Left ventricle myocardium inferior (tissue), 1 donor: Measurements from ENCODE around the gene TLCD2. TPM values are rescaled to one million over a fixed set of nuclear protein-coding genes. Genes with fewer than 3 reads are reported as not detected.
A peak's percentile ranks its signal among the peaks of the same experiment; 100 is the strongest.

Source experiments
- DNase-seq: peaks from one replicate; pipeline ENCODE4 v3.0.0-alpha.2; 2020
- H3K27ac ChIP-seq: fragments of 200-600 bp; replicated peaks from 2 replicates; pipeline ENCODE4 v1.8.0; 2021
- H3K27me3 ChIP-seq: fragments of 200-600 bp; 2 replicates; pipeline ENCODE4 v1.8.0; 2021; ENCODE audit warnings: low read depth
- H3K36me3 ChIP-seq: fragments of 200-600 bp; 2 replicates; pipeline ENCODE4 v1.8.0; 2021
- H3K4me1 ChIP-seq: fragments of 200-600 bp; 2 replicates; pipeline ENCODE4 v1.8.0; 2021
- H3K4me3 ChIP-seq: fragments of 200-600 bp; 2 replicates; pipeline ENCODE4 v1.8.0; 2021; ENCODE audit warnings: mild to moderate bottlenecking, moderate library complexity
- H3K9me3 ChIP-seq: fragments of 200-600 bp; replicated peaks from 2 replicates; pipeline ENCODE4 v1.8.0; 2021
- intact Hi-C: fragments of 100-400 bp; cut with micrococcal nuclease; formaldehyde crosslinking; loops from one replicate; pipeline ENCODE4 v1.11.0; 2022
- total RNA-seq: library from RNA; stranded (reverse); fragmentation: NEBNext Ultra II Directional; extraction: Animal tissue kit (Norgen Biotek cat#: 25700); gene quantifications from one replicate; pipeline ENCODE4 v1.2.1, GENCODE V29; 2021
- TF ChIP-seq, protein P1 (sequence below): fragments of 200-600 bp; IDR thresholded peaks from 2 replicates; pipeline ENCODE4 v1.8.0; 2021; ENCODE audit warnings: antibody characterized with exemption, mild to moderate bottlenecking, borderline replicate concordance
- donor health status: DM: no; HTN: yes; CAD: no; lungs with severe emphysema.

The TLCD2 gene
- total RNA-seq, 1 donor from 2014 or later: 1.8 TPM

DNA sequence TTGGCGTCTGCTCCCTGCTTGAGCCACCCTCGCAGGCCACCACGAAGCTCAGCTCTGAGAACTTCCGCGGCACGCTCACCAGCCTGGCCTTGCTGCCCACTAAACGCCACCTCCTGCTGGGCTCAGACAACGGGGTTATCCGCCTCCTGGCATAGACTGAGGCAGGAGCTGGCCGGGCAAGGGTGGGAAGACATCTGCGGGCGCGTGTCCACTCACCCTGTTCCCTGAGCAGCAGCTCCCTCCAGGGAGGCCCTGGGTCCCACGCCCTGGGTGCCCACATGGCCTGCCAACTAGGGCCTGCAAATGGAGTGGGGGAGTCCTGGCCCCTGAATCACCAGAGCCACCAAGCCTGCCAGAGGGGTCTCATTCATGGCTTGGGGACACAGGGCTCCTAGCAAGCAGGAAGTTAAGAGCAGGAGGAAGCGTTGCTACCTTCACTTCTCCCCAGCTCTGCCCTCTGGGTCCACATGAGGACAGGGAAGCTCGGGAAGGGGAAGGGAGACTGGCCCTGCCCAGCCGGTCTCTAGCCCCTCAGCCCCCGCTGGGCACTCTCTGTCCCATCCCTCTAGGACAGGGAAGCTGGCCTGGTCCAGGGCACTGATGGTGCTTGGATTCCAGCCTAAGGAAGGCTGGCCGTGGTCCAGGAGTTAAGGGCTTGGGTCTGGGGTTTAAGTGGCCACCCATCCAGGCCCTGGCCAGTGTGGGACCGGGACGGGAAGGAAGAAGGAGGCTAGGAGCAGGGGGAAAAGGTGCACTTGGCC, 27.5 kb upstream of the TLCD2 start:
- intact Hi-C loops: no loop called here
- Histone ChIP-seq H3K4me3 (no peak overlapping the region), H3K36me3 (peaks cover 37% of the 10 kb centered on the region), H3K27ac (no peak overlapping the region), H3K27me3 (no peaks in the 10 kb centered on the region), H3K9me3 (no peaks in the 10 kb centered on the region), H3K4me1 (peaks cover 24% of the 10 kb centered on the region)
- TF ChIP-seq, protein P1, sequence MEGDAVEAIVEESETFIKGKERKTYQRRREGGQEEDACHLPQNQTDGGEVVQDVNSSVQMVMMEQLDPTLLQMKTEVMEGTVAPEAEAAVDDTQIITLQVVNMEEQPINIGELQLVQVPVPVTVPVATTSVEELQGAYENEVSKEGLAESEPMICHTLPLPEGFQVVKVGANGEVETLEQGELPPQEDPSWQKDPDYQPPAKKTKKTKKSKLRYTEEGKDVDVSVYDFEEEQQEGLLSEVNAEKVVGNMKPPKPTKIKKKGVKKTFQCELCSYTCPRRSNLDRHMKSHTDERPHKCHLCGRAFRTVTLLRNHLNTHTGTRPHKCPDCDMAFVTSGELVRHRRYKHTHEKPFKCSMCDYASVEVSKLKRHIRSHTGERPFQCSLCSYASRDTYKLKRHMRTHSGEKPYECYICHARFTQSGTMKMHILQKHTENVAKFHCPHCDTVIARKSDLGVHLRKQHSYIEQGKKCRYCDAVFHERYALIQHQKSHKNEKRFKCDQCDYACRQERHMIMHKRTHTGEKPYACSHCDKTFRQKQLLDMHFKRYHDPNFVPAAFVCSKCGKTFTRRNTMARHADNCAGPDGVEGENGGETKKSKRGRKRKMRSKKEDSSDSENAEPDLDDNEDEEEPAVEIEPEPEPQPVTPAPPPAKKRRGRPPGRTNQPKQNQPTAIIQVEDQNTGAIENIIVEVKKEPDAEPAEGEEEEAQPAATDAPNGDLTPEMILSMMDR: no peak
- DNase-seq: no peak

DNA sequence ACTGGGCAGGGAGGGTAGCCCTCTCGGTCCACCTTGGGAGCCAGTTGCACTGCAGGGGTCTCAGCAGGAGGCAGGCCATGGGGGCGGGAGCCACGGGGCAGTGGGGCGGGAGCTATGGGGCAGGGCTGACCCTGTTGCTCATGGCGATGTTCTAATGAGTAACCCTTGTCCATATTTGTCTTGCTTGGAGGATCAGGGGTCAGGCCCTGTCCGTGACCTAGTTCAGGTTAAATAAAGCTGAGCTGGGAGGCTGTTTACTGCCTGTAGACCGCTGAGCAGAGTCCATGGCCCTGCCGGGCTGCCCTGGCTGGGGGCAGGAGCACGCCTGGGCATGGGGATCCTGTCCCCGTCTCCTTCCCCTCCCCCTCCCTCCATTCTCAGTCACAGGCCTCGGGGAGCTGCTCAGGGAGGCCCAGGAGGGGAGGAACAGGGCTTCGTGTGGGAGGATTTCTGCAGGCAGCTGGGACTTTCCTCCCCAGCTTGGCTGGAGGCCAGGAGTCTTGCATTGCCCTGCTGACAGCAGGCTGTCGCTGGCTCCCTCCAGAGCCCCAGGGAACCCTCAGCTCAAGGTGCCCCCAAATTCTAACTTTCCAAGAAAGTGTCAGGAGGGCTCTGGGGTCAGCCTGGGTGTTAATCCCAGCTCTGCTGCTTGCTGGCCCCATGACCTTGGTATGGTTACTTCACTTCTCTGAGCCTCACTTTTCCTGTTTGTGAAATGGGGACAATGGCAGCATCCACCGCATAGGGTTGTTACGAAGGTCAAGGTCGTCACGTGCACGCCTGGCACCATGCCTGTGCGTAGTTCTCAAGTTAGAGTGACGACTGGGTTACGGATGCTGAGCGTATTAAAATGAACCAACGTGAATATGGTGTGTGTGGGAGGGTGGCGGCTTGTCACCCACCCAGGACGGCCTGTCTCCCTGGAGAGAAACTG, 26.4 kb upstream of the TLCD2 start:
- intact Hi-C loops: no loop called here
- peak; percentile 71 for DNase-seq
- H3K36me3 ChIP-seq: peaks cover 46% of the 10 kb centered on the region
- TF ChIP-seq, protein P1: no peak
- peaks cover 24% of the 10 kb centered on the region for H3K4me1 ChIP-seq
- H3K9me3 ChIP-seq: no peaks in the 10 kb centered on the region
- no peak overlapping the region for H3K4me3 ChIP-seq
- H3K27ac ChIP-seq: peak overlapping the region; percentile 56
- H3K27me3 ChIP-seq: no peaks in the 10 kb centered on the region

DNA sequence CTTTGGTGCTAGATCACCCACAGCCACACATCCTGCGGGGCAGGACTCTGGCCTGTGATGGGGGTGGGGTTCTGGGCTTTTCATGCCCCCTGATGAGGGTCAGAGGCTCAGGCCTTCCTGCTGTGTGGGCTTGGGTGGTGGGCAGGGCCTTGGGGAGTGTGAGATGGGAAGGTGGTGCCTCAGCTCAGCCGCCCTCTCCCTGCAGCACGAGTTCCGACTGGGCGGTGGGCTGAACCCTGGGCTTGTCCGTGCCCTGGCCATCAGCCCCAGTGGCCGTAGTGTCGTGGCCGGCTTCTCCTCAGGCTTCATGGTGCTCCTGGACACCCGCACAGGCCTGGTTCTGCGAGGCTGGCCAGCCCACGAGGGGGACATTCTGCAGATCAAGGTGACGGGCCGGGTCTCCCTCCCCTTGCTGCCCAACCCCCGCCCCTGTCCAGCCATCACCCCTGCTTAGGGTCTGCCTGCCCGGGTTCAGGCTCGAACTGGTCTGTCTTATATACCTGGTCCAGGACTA, 25.7 kb upstream of the TLCD2 start:
- no peak for DNase-seq
- TF ChIP-seq, protein P1: no peak

DNA sequence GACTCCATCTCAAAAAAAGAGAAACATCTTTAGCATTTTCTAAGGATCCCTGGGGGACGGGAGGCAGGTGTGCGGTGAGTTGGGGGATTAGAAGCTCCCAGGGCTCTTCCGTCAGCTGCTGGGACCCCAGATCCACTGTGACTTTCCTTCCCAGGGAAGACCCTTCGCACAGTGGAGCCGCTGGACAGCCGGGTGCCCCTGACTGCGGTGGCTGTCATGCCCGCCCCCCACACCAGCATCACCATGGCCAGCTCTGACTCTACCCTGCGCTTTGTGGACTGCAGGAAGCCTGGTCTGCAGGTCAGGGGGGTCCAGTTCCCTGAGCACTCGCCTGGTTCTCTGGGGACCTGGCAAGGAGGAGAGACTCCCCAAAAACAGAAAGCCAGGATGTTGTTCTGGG, 25.2 kb upstream of the TLCD2 start:
- intact Hi-C loops: no loop called here
- Histone ChIP-seq H3K36me3 (peaks cover 56% of the 10 kb centered on the region), H3K4me1 (peaks cover 35% of the 10 kb centered on the region), H3K27ac (peak overlapping the region; percentile 56), H3K27me3 (no peaks in the 10 kb centered on the region), H3K9me3 (no peaks in the 10 kb centered on the region), H3K4me3 (no peak overlapping the region)
- TF ChIP-seq, protein P1: no peak
- no peak for DNase-seq

More for the DNA sequence above, 25.7 kb upstream of the TLCD2 start:
- H3K27me3 ChIP-seq: no peaks in the 10 kb centered on the region
- intact Hi-C loops: no loop called here
- no peak overlapping the region for H3K4me3 ChIP-seq
- H3K4me1 ChIP-seq: peaks cover 30% of the 10 kb centered on the region
- H3K27ac ChIP-seq: peak overlapping the region; percentile 56
- peaks cover 54% of the 10 kb centered on the region for H3K36me3 ChIP-seq
- no peaks in the 10 kb centered on the region for H3K9me3 ChIP-seq

DNA sequence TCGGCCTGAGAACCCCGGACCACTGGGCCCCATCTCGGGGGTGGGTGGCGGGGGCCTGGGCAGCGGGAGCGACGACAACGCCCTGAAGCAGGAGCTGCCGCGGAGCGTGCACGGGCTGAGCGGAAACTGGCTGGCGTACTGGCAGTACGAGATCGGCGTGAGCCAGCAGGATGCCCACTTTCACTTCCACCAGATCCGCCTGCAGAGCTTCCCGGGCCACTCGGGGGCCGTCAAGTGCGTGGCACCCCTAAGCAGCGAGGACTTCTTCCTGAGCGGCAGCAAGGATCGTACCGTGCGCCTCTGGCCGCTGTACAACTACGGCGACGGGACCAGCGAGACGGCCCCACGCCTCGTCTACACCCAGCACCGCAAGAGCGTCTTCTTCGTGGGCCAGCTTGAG, 23.6 kb upstream of the TLCD2 start:
- peaks cover 49% of the 10 kb centered on the region for H3K4me1 ChIP-seq
- H3K4me3 ChIP-seq: no peak overlapping the region
- intact Hi-C loops: no loop called here
- no peak overlapping the region for H3K27ac ChIP-seq
- H3K36me3 ChIP-seq: peaks cover 62% of the 10 kb centered on the region
- no peaks in the 10 kb centered on the region for H3K9me3 ChIP-seq
- no peaks in the 10 kb centered on the region for H3K27me3 ChIP-seq
- DNase-seq: no peak
- TF ChIP-seq, protein P1: no peak
